HG03469 (cell line): ENCODE results near the gene IQGAP2.

Source experiments
- ATAC-seq: cut with Tn5 transposase; IDR thresholded peaks from one replicate; pipeline ENCODE4 v1.9.1; 2021; ENCODE audit warnings: mild to moderate bottlenecking, moderate library complexity, moderate number of reproducible peaks; ENCODE audit not compliant: unreplicated experiment

IQGAP2 gene

GRCh38 chr5:76634661-76635060 lies 231.6 kb downstream of the IQGAP2 start:
- ATAC-seq = no peak

GRCh38 chr5:76637490-76637889 lies 234.4 kb downstream of the IQGAP2 start:
- ATAC-seq = no peak

GRCh38 chr5:76638479-76638878 lies 235.4 kb downstream of the IQGAP2 start:
- ATAC-seq = no peak

DNA sequence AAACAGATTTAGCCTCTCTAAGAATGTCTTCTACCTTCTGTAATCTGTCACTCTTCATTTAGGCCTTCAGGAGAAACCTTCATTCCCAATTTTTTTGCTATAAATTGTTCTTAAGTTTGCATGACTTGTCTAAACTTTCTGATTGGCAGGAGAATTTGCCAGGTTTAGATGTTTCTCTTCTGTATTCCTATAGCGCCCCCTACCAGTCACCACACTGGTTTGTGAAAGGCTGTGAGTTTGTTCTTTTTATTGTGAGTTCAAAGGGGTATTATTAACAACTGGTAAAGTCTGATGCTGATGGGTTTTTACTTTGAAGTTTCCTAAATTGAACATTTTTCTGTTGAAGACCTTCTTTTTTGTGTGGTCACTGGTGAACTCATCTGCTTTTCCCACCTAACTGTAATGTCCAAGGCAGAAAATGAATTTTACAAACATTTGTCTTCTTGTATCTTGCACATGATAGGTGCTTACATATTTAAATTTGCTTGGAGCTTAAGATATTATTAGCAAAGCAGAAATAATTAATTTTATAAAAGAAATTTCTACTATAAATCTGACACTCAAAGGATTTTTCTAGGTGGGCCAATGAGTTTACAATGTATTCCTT lies 238.5 kb downstream of the IQGAP2 start:
- no peak for ATAC-seq

GRCh38 chr5:76642390-76643040 lies 239.4 kb downstream of the IQGAP2 start:
- no peak for ATAC-seq

- ATAC-seq = no peak
Measured at GRCh38 chr5:76643371-76643770, 240.3 kb downstream of the IQGAP2 start.

DNA sequence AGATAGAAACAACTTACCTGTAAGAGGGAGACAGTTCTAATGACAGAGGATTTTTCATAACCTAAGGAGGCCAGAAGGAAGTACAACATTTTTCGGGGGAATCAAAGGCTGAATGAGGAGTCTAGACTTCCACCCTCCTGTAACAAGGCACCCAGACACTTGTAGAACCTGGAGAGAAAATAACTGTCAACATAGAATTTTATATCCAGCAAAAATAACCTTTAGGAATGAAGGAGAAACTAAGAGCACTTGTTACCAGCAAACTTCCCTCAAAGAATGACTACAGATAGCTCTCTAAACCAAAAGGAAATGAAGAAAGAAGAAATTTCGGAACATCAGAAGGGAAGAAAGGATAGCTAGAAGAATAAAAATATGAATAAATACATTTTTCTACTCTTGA lies 246.1 kb downstream of the IQGAP2 start:
- ATAC-seq = no peak

DNA sequence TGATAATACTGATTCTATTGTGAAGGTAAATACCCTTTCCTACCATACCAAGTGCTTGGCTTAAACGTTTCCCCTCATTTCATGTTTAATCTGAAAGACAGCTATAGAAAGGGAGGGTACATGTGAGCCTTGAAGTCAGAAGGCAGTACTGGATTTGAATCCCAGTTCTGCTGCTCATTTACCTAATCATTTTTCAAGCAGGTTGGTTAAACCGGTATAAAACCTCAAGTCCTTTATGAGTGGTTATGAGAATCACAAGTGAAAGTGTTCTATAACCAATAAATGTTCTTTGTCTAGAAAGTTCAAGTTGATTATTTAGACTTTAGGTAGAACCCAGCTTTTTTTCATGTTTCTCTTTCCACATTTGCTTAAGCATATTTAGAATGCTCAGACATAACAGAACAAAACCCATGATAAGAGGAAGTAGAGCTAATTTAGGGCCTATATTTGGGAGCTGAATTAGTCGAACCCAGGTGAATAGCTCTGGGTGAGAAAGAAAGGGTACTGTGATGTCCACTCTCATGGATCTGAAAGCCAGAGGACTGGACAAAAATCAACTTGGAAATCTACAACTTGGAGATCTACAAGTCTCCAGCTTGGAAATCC lies 249.8 kb downstream of the IQGAP2 start:
- no peak for ATAC-seq

DNA sequence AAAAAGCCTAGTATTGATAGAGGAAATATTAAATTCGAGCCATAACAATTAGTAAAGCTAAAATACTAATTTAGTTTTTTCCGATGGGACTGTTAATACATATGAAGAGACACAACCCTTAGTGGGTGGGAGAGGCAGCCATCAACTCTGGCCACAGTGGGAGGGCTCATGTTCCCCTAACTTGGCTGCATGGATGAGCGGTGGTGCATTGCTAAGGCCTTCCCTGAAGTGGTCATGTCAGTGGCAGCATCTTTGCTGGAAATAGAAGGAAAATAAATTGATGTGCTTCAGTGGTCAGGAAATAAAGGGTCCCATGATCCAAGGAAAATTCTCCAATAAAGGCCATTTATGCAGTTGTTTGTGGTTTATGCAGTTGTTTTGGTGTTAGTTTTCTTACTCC lies 254.0 kb downstream of the IQGAP2 start:
- ATAC-seq = no peak

GRCh38 chr5:76657683-76658311 lies 254.7 kb downstream of the IQGAP2 start:
- no peak for ATAC-seq

DNA sequence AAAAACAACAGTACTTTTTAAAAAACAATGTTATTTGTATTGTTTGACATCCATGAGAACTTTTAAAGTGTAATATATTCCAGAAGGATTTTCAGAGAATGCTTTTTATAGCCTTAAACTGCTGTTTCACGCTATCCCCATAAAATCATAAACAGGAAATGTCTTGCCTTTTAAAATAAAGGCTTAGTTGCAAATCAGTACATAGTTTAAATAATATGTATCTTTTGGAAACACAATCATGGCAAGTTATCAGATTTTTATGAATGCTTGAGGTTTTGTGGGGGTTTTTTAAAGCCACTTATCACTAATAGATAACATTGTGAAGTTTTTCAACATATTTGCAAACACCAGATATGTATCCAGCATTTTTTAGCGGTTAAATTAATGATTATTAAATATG lies 257.3 kb downstream of the IQGAP2 start:
- no peak for ATAC-seq

DNA sequence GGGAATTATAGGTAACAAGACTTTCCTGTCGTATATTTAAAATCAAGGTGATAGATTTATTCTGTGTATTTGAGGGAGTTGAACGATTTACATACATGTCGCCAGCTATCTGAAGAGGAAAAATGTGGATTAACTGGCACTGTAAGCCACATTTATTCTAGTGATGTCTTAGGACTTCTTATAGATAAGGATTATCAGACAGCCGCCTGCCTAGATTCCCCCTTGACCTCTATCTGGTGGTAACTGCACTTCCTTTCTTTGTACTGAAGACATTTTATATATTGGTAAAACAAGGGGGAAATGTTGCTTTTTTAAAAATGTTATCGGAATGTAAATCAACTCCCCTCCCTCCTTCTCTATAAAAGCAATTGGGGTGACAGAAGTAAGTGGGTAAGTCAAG lies 259.4 kb downstream of the IQGAP2 start:
- ATAC-seq = no peak

GRCh38 chr5:76663573-76663972 lies 260.5 kb downstream of the IQGAP2 start:
- no peak for ATAC-seq

DNA sequence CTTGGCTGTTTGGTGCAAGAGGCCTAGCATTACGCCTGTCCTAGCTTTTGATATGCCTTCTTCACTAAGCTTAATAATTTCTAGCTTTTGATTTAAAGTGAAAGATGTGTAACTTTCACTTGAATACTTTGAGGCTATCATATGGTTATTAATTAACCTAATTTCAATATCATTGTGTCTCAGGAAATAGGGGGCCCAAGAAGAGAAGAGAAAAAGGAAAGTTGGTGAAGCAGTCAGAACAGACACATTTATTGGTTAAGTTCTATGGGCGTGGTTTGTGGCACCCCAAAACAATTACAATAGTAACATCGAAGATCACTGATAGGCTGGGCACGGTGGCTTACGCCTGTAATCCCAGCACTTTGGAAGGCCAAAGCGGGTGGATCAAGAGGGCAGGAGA lies 261.0 kb downstream of the IQGAP2 start:
- no peak for ATAC-seq

DNA sequence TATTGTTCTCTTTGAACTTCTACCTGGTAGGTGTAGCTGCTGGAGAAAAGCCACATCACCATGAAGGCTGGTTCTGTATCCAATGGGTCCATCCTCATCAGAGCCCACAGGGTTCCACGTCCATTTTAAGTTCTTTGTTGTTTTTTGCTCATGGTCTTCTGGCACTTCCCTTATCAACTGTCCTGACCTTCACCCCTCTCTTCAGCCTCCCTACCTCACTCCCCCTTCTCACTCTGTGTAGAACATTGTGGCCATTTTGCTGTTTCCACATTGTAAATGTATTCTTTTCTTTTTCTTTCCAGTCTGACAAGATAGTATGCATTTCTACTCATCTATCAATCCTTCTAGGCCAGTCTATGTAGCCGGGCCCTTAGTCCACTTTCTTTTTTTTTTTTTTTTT lies 264.4 kb downstream of the IQGAP2 start:
- ATAC-seq = no peak

DNA sequence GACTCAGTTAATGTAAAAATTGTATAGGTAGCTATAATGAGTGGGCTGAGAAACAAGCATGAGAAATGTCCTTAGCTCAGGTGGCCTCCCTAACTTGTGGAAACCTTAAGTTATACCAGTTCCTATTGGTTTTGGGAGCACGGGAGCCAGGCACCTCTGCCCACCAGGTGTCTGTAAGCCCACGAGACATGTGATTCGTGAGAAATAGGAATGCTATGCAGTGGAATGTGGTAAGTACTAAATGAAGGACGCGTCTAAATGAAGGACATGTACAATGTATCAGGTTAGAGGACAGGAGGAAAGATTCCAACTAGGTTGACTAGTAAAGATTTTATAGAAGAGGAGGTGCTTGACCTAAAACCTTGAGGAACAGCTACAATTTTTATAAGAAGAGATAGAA lies 266.2 kb downstream of the IQGAP2 start:
- no peak for ATAC-seq

GRCh38 chr5:76670508-76670907 lies 267.4 kb downstream of the IQGAP2 start:
- ATAC-seq = no peak

DNA sequence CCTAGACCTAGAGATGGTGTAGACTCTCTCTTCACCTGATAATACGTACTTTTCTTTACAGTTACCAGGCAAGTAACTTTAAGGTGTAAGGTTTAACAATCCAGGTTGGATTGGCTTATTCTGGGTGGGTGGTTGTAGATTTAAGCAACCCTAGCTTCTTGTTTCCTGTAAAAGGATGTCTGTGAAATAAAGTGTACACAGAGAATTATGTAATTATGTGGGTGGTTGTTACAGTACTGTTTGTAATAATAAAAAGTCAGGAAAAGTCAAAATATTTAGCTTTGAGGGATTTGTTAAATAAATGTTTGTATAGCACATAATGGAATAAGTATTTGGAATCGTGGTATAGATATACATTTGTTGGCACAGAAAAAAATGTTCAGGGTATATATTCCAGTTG lies 269.2 kb downstream of the IQGAP2 start:
- ATAC-seq = no peak

GRCh38 chr5:76673125-76673524 lies 270.0 kb downstream of the IQGAP2 start:
- ATAC-seq = no peak

- no peak for ATAC-seq
Measured at GRCh38 chr5:76674330-76675066, 271.4 kb downstream of the IQGAP2 start.

- no peak for ATAC-seq
Measured at GRCh38 chr5:76675364-76675763, 272.3 kb downstream of the IQGAP2 start.
